H1 (cell line): ENCODE results near the gene OASL. TPM values are rescaled to one million over a fixed set of nuclear protein-coding genes. Genes with fewer than 3 reads are reported as not detected.

Experiments
- CBX8 ChIP-seq: fragments of 300-800, 300-1000 bp; sonication (generic); IDR thresholded peaks from 2 replicates; pipeline ENCODE4 v1.7.1; 2016; ENCODE audit warnings: low read depth, low read length, borderline replicate concordance
- SP1 ChIP-seq: IDR thresholded peaks from 2 replicates; pipeline ENCODE4 v1.6.1; 2011; ENCODE audit warnings: low read depth, low read length
- TAF1 ChIP-seq: IDR thresholded peaks from 2 replicates; pipeline ENCODE4 v1.6.1; 2011; ENCODE audit warnings: mild to moderate bottlenecking, low read depth, low read length
- polyA plus RNA-seq, 7 experiments: library from polyadenylated mRNA; depleted of rRNA in 3 of 7; stranded (reverse) in 5 of 7; unstranded in 2 of 7; fragments of >200 nt in 5 of 7; fragments of 200-250 nt in 2 of 7; gene quantifications; 1 replicate in 5 of 7; 2 replicates in 1 of 7; 4 replicates in 1 of 7; pipeline versions ENCODE4 v1.2.1 to v1.2.3, GENCODE V29; 2011 to 2013; ENCODE audit warnings: missing spikeins in 2 of 7, mixed read lengths in 2 of 7
- total RNA-seq: library from RNA; stranded (reverse); fragmentation: NEBNext Ultra II Directional; extraction: Animal tissue kit (Norgen Biotek cat#: 25700); gene quantifications from 2 replicates; pipeline ENCODE4 v1.2.1, GENCODE V29; 2021

OASL gene
- total and polyA plus RNA-seq, 2 of the 8 experiments (the other 6 are each of a cell fraction or from before 2014, with no cell fraction given), result not detected

GRCh38 chr12:121061831-121062230 is 22.8 kb upstream of the OASL start (continued):
- TF ChIP-seq CBX8 (no peak), TAF1 (no peak), SP1 (no peak)
